Colon (tissue), 2 donors: ENCODE data around the gene AOPEP.

ENCODE experiments used
- FAIRE-seq: peaks from 2 replicates; lab custom pipeline; 2012; peaks lifted over from hg19 to GRCh38; lab: Jason Lieb, UNC
- donor health status: control.
- donor health status: control.

AOPEP gene

DNA sequence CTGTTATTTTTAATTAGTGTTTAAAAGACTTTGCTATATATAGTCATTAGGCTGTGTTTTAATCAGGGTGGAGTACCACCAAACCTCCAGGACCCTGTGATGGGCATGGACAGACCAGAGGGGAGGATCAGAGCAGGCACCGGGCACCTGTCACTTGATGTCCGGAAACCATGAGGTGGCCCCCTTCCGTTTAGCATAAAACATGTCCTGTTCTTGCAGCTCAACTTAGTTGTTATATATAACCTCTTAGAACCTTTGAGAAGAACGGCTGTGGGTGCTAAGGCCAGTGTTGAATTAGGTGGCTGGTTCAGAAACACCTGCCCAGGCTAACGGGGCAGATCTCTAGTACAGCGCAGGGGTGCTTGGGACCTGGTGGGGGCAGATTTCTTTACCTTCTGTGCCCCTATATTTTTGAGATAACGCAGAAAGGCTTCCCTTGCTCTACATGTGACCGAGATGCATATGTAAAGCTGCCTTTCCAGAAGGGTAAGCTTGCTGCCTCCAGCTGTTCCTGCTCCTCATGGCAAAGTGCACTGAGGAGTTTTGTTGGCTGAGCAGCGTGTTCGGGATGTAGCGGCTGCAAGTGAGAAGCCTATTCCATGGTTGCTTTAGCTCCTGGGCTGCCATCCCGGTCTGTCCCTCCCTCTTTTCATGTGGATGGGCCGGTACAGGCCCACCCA, 335.6 kb downstream of the AOPEP start:
- FAIRE-seq: no peak

DNA sequence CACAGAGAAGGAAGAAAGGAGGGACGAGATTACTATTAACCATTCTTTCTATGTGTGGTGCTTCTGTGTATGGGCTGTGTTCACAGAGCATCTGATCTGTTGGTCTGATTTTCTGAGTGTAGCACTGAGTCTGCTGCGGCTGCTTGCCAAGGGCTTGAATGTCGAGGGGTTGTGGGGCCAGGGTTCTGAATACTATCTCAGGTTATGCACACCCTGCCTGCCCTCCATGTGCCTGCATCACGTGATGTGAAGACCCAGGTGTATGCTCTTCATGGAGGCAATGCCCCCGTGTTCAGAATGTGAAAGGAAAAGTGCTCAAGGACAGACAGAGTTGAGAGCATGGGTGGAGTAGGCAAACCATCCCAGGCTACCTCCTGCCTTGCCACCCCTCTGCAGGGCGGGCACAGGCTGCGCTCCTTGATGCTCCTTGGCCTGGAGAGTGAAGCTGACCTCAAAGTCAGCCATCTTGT, 336.1 kb downstream of the AOPEP start:
- no peak for FAIRE-seq

- FAIRE-seq: no peak
Measured at GRCh38 chr9:95063300-95063699, 336.8 kb downstream of the AOPEP start.

GRCh38 chr9:95065224-95065623, 338.7 kb downstream of the AOPEP start:
- FAIRE-seq: no peak

- FAIRE-seq: no peak
Measured at GRCh38 chr9:95067057-95067456, 340.6 kb downstream of the AOPEP start.

- no peak for FAIRE-seq
Measured at GRCh38 chr9:95067897-95068296, 341.4 kb downstream of the AOPEP start.

- no peak for FAIRE-seq
Measured at GRCh38 chr9:95070549-95071021, 344.1 kb downstream of the AOPEP start.

DNA sequence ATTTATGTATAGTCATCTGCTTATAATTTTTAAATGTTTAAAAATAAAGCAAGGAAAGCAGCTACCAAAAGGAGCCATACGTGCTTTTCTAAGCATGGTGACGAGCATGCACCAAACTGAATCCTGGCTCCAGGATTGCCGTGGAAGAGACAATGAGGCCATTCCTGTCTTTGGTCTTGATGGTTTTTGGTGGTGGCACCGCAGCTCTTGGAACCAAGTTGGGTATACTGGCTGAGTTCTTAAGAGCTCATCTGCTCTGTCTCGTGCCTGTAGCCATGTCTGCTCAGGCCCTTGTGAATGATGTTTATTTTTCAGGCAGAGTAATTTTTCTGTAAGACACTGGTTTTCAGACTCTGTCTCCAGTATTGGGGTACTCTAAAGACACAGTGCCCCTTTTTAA, 345.0 kb downstream of the AOPEP start:
- FAIRE-seq: no peak

DNA sequence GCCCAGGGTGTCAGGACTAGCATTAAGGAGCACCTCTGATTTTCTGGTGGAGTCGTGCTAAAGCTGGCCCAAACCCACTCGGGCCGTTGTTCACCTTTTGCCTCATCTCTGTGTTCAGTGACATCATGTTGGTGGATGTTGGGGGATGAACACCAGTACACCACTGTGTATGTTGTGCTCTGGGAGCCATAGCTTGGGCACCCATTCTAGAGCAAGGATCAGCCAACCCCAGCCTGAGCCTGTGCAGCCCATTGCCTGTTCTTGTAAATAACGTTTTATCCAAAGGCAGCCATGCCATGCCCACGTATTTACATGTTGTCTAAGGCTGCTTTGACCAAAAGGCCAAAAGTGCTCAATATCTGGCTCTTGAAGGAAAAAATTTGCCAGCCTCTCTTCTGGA, 345.4 kb downstream of the AOPEP start:
- no peak for FAIRE-seq

DNA sequence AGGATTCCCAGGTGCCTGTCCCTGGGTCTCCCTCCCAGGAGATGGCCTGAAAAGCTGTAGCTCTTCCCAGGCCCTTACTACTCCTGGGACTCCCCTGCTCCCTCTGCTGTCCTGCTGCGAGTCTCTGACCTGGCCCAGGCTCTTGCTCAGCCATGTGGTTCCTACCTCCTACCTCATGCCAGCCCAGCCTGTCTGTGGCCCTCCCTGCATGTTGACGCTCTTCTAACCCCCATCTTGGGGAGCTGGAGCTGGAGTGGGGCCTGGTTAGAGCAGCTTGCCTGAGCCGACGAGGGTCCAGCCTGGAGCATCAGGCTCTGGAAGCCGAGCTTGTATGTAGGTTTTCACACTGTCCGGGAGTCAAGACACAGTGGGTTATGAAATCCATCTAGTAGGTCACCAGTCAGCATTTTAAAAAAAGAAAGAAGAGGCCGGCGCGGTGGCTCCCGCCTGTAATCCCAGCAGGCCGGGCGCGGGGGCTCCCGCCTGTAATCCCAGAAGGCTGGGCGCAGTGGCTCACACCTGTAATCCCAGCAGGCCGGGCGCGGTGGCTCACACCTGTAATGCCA, 346.6 kb downstream of the AOPEP start:
- no peak for FAIRE-seq

DNA sequence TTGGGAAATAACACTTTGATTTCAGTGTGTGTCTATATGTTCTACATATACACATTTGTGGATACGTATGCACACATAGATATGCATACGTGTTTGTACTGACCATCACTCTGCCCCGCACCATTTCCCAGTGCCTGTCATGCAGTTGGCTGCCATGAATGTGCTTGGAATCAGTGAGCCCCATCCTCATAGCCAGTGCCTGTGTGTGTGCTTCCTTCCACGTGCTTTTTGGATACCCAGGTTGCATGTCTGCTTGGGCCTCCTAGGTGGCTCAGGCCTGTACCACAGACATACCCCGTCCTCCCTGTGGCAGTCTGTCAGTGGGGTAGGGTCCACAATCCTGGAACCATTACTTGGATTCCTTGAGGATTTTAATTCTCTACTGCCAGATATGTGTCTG, 347.4 kb downstream of the AOPEP start:
- FAIRE-seq: no peak

DNA sequence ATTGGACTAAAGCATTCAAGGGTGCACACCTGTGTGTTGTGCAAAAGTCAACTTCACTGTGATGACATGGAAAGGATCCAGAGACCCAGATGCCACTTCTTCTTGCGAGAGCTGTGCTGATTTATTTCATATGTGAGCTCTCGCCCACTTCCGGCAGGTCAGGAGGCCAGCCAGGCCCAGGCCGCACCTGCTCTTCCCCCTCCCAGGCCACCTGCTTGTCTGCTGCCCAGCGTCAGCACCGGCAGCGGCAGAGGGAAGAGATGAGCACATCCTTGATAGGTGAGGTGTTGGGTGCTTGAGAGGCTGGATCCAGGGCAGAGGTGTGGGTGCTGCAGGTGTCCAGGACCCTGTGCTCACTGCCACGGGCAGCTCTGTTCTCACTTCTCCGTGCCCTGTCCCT, 348.1 kb downstream of the AOPEP start:
- no peak for FAIRE-seq

DNA sequence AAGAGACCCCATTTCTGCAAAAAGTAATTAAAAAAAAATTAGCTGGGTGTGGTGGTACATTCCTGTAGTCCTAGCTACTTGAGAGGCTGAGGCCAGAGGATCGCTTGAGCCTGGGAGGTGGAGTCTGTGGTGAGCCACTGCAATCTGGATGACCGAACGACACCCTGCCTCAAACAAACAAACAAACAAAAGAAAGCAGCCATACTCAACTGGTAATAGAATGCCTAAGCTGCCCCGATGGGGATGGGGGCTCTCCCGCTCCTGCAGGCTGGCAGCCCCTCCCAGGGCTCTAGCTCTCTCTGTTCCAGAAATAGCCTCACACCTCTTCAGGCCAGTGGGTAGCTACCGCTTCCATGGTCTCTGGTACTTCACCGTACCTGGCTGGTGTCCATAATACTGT, 349.2 kb downstream of the AOPEP start:
- FAIRE-seq: no peak

DNA sequence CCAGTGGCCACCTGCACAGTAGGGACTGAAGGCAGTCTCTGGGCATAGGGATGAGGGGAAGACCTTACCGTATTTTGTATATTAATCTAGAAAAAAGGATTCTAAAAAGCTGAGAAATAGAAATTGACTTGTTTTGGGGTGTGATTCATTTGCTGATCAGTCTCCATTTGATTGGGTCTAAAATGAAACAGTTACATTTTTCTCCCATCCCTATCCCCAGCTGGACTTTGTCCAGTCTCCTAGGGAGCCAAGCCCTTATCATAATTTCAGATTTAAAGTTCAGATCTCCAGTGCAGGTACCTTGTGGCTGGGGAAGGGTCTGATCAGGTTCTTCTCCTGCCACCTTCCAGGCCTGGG, 350.2 kb downstream of the AOPEP start:
- FAIRE-seq: no peak

DNA sequence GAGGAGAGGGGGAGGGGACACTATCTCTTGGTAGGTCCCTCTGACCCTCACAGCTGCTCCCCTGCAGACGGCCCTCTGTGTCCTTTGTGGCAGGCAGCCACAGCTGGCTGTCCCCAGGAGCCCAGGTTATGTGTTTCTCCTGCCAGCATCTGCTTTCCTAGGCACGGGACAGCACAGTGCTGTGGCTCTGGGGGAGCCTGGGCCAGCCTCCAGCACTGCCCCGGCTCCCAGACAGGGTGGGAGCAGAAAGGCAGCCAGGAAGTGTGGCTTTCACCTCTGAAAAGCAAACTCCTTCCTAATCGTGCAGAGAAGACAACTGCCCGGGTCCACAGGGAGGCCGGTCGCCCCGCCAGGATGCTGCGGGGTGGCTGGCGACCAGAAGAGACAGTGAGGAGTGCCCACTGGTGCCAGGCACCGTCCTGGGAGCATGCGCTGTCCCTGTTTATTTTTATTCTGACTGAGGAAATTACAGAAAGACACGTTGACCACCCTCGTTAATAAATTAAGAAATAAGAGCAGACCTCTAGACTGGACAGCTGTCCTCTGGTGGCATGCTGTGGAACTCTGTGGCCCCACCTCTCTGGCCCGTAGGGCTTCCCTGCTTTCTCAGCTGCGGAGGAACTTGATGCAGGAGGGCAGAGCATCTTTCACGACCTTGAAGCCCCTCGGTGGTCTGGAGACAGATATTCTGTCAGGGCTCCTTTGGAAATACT, 350.7 kb downstream of the AOPEP start:
- no peak for FAIRE-seq

DNA sequence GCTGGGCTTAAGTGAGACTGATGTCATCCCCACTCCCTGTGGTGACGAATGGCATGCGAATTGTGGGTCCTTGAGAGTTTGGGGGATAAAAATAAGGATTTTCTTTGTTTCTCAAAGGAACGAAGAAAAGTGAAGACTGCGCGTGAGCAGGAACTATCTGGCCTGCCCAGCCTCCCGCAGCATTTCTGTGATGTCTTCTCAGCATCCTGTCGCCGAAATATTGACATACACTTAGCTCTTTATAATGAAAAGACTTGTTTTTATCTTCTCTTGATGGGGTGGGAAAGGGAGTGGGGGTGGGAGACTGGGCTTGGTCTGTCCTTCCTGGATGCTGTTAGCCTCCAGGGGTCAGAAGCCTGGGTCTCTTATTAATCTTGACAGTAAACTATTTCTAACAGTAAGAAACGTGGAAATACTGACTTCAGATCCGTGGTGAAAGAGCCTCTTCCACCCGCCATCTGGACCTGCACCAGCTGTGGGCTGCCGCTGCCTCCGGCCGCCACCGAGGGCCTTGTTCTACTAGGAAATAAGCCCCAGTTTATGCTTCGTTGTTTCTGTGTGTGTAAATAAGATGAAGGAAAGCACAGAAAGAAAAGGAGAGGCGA, 351.4 kb downstream of the AOPEP start:
- FAIRE-seq: no peak

DNA sequence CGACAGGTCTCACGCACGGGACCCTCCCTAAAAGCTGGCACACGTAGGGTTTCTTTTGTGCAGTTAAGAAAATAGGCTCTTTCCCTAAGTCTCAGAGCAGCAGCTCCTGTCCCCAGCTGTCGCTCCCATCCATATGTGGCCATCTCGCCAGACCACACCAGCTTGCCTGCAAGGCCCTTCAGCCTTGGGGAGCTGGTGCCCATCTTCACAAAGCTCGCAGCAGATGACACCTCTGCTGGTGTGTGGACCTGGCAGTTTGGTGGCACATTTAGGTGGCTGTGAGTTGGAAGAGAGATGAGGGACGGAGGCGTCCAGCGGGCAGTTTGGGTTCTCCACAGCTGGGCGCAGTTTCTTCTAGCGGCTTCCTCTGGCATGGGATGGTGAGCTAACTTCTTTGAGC, 352.0 kb downstream of the AOPEP start:
- FAIRE-seq: no peak

DNA sequence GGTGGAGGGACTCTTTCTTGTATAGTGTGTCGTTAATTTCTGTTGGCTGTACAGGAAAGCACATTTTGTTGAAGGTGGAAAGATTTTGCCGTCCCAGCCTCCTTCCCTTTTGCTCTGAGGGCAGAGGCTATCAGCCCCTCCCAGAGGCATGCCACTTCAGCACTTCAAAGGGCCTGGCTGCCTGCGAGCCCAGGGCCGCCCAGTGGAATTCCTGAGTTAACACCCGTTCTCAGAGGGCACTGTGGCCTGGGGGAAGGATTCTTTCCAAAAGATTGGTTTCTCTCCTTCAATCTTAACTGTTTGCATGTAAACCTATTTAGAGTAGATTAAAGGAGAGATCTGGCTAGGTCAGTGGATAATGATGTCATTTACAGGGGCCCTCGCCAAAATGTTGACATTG, 352.4 kb downstream of the AOPEP start:
- FAIRE-seq: no peak

DNA sequence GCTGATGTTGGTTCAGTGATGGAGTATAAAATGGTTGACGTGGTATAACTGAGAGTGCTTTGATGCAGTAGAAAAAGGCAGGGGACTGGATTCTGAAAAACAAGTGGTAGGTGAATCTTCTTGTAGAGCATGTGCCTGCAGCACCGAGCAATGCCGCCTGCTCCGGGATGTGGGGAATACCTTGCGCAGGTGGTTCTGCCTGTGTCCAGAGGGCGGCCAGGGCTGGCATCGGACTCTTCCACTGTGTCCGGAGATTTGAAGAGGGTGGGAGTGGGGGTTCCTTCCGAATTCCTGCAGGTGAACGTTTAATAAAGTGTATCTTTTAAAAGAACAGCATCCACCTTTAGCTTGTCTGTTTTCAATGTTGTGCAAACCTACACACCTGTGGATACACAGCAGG, 353.0 kb downstream of the AOPEP start:
- no peak for FAIRE-seq

GRCh38 chr9:95080961-95081647, 354.6 kb downstream of the AOPEP start:
- FAIRE-seq: no peak

DNA sequence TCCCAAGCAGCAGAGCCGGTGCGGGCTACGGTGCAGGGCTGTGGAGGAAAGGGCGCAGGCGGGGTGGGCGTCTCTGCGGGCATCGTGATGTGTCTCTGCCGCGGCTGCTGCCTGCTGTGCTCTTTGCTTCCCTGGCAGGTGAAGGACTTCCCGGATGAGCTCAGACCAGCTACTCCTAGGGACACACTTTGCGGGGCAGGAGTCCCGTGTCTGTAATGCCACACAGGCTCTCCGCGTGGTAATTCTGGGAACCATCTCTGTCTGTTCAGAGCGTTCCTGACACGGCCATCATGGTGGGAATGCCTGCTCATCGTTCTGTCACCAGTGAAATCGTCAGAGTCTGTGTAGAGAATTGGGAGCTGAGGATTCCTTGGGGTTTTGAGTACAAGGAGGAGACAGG, 355.5 kb downstream of the AOPEP start:
- no peak for FAIRE-seq

DNA sequence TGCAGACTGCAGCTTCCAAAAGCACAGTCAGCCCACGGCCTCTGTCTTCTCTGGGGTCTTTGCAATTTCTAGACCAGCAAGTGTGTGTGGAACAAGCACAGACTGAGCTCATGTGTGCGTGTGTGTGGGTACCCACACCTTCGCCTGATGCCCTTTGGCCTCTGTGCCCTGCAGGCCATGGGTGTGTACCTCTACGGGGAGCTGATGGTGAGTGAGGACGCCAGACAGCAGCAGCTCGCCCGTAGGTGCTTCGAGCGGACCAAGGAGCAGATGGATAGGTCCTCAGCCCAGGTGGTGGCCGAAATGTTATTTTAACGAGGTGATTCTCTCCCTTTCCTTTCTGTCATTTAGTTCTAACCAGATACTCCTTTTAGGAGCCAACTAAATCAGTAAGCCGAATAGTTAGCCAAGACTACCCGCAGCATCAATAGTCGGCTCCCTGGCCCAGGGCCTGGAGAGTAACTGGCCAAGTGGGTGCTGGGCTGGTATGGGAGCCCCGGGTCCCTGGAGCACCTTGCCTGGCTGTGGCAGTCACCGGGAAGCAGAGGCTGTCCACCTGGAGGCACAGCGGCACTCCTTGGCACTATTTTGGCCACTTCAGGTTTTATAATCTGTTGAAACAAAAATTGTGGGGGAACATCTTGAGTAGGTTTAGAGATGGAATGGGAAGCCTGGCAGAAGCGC, 356.0 kb downstream of the AOPEP start:
- FAIRE-seq: no peak
